Epidermal melanocyte (primary cell): ENCODE data around the gene RAI14.
"Not testable (repeated sequence)": the region's sequence is repeated elsewhere in the genome, so short reads cannot be mapped to it uniquely, and the experiment has no call there.

ENCODE experiments used
- DNase-seq: peaks from one replicate; pipeline ENCODE4 v3.0.0; 2011; ENCODE audit warnings: low spot score; ENCODE audit not compliant: insufficient read length

RAI14 gene

DNA sequence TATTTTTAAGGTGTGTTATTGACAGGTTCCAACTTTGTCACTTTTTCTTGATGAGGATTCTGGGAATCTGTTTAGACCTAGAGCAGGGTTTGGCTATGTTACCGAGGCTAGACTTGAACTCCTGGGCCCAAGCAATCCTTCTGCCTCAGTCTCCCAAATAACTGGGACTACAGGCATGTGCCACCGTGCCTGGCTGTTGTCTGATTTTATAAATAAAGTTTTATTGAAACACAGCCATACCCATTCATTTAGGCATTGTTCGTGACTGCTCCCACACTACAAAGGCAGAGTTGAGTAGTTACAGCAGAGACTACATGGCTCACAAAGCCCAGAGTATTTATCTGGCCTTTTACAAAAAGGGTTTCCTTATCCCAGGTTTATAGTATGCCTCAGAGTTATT lies 102.4 kb downstream of the RAI14 start:
- no peak for DNase-seq

DNA sequence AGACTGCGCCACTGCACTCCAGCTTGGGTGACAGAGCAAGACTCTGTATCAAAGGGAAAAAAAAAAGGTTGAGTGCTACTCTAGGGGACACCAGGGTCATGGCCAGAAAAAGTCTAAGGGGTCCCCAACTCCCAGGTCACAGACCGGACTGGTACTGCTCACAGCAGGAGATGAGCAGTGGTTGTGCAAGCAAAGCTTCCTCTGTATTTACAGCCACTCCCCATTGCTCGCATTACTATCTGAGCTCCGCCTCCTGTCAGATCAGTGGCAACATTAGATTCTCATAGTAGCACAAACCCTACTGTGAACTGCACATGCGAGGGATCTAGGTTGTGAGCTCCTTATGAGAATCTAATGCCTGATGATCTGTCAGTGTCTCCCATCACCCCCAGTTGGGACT lies 103.1 kb downstream of the RAI14 start:
- not testable (repeated sequence) for DNase-seq

DNA sequence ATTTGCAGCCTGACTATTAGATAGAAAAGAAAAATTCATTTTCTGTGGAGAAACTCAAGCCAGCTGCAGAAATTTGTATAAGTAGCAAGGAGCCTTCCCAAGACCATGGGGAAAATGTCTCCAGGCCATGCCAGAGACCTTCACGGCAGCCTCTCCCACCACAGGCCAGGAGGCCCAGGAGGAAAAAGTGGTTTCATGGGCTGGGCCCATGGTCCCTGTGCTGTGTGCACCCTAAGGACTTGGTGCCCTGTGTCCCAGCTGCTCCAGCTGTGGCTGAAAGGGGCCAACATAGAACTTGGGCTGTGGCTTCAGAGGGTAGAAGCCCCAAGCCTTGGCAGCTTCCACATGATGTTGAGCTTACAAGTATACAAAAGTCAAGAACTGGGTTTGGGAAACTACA lies 109.5 kb downstream of the RAI14 start:
- DNase-seq: no peak

DNA sequence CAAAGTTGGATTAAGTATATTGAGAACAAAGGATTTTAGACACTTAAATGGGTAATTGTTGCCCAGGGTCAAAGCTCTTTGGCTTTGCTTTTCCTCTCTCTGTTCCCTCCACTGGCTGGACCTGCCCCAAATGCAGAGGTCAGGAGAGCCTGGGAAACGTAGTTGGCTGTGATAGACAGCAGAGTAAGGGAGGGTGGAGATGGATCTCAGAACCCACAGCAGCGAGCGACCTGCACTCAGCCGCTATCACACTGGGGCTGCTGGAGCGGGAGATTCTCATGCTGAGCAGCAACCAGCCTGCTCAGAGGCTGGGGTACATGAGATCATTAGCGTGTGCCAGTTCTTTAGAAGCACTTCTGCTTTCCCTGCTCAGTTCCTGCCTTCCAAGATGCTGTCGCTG lies 111.1 kb downstream of the RAI14 start:
- DNase-seq: no peak

DNA sequence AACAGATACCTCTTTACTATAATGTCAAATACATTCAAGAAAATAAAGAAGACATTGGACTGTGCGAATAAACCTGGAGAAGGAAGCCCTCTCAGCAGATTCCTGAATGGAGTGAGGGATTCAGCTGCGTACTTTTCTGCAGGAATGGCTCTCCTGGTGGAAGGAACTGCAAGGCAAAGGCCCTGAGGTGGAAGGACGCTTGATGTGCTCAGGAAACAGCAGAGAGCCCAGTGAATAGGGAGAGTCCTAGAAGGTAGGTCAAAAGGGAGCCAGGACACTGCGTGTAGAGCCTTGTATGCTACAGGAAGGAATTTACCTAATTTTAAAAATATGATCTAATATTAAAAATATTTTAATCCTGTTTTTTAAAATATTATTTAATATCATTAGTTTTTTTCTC lies 114.4 kb downstream of the RAI14 start:
- no peak for DNase-seq

DNA sequence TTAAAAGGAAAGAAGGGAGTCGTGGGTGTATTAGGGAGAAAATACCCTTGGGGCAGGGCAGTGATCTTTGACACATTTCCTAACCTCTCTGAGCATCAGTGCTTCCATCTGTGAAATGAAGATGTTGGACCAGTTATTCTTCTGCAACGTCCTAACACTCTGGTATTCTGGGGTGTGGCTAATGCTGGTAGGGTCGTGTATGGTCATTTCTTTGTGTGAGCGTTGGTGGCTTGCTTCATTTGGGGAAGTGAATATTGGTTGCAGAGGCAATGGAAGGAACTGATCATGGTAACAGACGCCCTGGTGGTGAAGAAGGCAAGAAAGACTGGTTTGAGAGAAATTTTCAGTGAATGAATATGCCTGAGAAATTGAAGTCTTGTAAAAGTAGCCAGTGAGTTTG lies 114.9 kb downstream of the RAI14 start:
- DNase-seq: no peak

DNA sequence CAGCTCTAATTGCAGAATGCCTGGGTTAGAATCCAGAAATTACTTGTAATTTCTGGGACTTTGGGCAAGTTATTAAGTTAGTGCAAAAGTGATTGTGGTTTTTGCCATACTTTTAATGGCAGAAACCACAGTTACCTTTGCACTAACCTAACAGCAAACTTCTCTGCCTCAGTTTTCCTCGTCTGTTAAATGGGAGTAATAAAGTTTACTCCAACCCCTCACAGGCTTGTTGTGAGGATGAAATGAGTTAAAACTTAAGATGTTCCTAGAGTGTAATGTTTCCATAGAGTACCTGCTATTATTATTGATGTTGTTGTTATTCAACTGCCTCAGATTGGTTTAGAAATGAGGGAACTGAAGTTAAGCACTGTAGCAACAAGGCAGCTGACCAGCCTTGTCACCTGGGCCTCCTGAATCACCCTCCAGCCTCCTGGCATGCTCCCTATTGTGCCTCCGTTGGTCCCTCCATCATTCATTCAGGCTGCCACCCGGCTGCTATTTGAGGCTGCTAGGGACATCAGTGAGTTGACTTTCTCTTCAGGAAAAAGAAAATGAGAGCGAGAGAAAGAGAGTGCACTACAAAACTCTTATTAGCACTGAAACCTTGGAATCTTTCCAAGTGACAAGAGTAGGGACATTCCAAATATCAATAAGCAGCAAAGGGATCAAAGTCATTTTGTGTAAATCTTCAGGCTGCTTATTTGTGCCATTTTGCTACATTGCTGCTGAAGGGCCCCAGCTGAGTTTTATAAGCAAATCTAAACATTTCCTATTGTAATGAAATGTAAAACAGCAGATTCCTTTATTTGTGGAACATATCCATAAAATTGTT lies 116.4 kb downstream of the RAI14 start:
- DNase-seq: no peak

DNA sequence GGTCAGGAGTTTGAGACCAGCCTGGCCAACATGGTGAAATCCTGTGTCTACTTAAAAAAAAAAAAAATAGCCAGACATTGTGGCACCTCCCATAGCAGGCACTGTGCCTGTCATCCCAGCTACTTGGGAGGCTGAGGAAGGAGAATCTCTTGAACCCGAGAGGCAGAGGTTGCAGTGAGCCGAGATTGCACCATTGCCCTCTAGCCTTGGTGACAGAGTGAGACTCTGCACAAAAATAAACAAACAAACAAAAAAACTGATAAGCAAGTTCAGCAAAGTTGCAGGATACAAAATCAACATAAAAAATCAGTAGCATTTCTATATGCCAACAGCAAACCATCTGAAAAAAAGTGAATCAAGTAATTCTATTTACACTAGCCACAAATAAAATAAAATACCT lies 118.0 kb downstream of the RAI14 start:
- DNase-seq: no peak

DNA sequence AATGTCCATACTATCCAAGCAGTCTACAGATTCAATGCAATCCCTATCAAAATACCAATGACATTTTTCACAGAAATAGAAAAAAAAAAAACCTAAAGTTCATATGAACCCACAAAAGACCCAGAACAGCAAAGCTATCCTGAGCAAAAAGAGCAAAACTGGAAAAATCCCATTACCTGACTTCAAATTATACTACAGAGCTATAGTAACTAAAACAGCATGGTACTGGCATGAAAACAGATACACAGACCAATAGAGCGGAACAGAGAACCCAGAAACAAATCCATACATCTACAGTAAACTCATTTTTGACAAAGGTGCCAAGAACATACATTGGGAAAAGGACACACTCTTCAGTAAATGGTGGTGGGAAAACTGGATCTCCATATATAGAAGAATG lies 118.5 kb downstream of the RAI14 start:
- not testable (repeated sequence) for DNase-seq

DNA sequence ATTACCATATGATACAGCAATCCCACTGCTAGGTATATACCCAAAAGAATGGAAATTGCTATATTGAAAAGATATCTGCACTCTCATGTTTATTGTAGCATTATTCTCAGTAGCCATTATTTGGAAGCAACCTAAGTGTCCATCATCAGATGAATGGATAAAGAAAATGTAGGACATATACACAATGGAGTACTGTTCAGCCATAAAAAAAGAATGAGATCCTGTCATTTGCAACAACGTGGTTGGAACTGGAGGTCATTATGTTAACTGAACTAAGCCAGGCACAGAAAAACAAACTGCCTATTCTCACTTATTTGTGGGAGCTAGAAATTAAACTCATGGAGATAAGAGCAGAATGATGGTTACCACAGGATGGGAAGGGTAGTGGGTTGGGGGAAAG lies 119.8 kb downstream of the RAI14 start:
- no peak for DNase-seq

DNA sequence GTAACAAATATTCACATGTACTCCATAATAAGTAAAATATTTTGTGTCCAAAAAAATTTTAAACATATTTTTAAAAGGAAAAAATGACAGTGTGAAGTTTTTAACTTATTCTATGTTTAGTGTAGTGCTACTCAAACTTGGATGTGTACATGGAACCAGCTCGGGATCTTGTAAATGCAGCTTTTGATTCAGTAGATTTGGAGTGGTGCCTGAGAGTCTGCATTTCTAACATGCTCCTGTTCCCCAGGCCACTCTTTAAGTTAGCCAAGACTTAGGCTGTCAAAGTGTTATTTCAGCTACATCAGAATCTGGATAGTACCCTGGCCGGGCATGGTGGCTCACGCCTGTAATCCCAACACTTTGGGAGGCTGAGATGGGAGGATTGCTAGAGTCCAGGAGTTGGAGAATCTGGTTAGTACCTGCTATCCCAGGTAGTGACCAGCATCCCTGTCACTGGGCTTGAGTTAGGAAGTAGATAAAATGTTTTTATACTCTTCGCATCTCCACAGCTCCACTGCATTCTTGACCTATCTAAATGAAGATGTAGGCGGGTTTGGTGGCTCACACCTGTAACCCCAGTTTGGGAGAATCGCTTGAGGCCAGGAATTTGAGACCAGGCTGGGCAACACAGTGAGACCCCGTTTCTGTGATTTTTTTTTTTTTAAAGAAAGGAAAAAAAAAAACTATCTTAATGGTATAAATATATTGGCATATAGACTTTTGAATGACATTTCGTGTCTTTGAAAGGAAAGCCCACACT lies 122.1 kb downstream of the RAI14 start:
- DNase-seq: no peak

DNA sequence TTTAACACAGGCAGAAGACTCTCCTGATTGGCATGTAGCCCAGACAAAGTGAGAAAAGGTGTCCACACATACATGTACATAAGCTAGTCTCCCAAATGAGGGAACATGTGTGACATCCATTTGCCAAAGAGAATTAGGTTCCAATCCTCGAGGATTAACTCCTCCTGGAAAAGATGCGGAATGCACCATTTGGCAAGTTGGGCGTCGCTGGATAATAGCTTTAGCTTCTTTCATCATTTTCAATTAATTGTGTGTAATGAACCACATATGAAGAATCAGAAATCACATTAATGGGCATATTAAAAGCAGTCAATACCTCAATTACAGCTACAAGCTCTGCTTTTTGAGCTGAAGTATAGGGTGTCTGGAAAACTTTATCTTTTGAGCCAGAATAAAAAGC lies 127.8 kb downstream of the RAI14 start:
- DNase-seq: not testable (repeated sequence)

DNA sequence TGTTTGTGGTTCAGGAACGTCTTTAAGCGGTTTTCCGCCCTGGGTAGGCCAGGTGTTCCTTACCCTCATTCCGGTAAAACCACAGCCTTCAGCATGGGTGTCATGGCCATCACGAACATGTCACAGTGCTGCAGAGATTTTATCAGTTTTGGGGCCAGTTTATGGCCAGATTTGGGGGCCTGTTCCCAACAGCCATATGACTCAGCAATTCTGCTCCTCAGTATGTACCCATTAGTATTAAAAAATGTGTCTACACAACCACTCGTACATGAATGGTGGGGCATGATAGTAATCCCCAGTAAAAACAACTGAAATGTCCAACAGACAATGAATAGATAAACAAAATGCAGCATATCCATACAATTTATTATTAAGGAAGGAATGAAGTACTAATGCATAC lies 130.9 kb downstream of the RAI14 start:
- no peak for DNase-seq

DNA sequence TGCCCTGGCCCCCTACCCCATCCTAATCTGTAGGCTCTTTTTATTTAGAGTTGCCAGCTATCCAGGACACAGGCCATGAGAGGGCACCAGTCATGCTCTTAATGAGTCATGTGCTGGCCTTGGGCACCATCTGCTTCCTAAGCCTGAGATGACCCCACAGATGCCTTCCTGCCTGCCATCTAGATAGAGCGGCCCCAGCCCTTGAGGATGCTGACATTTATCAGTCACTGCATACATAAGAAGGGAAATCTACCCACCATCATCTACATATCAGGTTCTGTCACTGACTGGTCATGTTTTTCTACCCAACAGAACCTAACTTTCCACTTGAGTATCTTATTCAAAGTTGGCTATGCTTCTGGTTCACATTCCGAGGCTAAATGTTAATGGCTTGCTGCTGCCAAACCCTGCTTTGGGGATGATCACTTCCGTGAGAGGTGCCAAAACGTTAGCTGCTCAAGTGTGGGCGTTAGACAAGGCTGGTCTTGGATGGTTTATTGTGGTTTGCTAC lies 132.9 kb downstream of the RAI14 start:
- DNase-seq: no peak

DNA sequence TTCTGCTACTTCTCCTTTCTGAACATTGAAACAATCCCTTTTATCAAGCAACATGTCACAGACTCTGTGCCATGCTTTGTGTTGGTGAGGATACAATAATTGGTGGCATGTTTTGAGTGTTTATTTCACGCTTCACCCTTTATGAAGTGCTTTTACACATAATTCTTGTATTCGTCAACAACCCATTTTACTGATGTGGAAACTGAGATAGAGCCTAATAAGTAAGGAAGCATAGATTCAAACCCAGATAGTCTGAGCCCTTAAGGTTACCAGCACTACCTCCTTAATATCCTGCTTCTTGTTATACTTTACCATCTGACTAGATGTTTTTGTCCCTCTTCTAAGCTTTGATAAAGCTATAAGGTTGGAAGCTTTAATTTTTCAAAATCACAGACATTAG lies 133.5 kb downstream of the RAI14 start:
- DNase-seq: no peak

DNA sequence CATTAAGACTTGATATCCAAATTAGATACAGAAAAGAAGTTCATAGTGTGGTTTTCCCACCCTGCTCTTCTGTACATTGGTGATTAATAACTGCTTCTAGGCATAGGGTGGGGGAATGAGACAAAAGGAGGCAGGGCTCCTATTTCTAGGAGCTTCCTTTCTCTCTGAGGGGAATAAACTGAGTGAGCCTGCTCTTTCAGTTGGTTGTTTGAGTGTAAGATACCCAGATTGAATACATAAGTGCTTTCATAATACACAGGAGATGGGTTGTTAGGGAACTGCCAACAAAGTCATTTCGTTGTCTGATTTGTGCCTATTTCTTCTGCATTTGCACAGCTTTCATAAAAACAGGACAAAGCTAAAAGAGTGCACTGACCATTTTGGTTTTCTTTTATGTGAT lies 133.9 kb downstream of the RAI14 start:
- DNase-seq: no peak

DNA sequence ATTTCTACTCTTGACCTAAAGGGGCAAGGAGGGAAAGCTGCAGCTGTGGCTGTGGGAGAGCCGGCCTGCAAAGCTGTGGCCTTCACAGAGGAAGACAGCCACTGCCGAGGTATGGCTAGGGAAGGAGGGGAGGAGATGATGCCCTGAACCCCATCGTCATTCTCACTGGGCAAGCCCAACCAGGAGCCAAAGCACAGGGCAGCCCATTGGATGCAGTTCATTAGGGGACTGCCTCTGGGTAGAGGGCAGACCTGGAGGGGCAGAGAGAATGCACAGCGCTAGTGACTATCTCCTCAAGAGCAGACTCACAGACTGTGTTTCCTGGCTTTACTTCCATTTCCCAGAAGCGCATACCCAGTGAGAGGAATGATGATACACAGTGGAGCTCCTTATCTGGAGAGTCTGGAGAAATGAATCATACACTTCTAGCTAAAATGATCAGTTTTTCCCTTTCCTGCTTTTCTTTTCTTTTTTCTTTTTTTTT lies 135.7 kb downstream of the RAI14 start:
- no peak for DNase-seq

DNA sequence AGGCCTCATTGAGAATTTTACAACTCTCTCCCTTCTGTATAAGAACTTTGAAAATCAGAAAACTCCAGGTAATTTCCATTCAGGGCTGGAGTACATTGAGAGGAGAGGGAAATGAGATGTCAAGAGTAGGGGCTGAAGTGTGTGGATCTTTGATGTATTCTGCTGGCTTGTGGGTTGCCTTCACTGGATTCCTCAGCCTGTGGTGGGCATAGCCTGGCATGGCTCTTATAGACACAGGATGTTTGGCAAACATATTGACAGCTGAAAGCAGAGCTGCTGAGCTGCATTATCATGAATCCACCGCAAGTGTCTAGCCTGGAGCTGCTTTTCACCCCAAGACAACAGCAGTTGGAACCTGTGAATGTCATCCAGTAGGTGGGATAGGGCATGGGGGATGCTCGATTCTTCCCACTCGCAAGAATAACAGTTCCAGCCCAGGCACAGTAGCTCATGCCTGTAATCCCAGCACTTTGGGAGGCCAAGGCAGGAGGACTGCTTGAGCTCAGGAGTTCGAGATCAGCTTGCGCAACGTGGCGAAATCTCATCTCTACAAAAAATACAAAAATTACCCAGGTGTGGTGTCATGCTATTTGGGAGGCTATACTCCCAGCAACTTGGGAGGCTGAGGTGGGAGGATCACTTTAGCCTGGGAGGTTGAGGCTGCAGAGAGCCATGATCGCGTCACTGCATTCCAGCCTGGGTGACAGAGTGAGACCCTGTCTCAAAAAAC lies 146.9 kb downstream of the RAI14 start:
- no peak for DNase-seq

DNA sequence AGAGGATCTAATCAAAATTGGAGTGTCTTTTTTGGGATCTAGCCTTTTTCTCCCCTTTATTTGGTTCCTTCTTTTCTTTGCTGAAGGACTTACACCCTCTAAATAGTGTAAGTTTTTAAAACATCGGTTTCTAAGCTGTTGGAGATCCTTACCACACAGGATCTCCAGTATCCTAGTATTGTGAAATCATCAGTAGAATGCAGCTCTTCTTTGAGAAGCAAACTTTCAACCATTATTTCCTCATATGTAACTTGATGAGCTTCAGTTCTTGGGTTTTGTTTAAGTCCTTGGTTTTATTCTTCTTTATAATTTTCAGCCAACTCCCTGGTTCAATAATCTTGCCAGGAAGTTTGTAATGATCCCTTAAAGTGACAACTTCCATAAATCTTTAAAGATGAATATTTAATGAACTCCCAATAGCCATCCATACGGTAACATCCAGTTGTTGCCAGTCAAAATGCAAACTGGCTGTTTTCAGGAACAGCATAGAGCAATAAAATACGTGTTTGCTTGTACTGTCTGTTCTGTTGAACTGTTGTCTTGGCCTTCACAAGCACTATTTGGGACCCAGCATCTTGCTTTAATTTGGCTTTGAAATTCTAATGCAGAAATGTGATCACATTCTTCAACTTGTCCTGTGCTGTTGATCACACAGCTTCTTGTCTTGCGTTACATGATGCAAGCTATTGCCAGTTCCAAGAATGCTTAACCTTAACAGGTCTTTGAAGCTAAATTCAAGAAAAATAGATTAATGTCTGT lies 148.0 kb downstream of the RAI14 start:
- no peak for DNase-seq

DNA sequence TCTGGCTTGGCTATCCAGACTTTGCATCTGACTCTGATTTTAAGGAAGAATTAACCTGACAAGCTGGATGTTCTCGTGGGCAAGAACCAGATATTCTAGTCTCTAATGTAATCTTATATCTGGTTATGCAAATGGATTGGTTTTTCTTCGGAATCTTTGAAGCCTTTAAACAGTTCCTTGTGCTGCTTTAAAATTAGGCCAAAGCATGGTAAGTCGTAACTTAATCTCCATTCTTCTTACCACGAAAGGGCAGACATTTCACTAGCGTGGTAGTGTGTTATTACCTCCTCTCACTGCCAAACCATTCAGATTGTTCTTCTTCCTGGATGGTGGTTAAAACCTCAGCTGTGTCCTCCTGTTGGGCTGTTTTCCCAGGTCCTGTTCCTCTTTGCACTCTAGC lies 148.8 kb downstream of the RAI14 start:
- DNase-seq: no peak

DNA sequence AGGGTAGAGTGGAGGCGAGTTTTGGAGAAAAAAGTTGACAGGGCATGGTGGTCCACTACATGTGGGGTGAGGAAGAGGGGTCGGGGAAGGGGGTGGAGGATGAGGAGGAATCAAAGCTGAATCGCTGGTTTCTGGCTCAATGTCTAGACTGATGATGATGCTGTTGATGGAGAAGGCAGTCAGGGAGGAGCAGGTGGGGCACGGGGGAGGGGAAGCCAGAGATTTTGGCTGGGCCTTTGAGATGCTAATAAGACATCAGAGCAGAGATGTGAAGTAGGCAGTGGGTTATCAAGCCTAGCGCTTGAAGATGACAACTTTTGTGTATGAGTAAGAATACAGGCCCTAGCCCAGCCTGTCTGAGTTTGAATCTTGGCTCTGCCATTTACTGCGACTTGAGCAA lies 150.4 kb downstream of the RAI14 start:
- DNase-seq: no peak
